EH (cell line): ENCODE data around the gene SSH2.
A peak's percentile ranks its signal among the peaks of the same experiment; 100 is the strongest.
"Not testable (repeated sequence)": the region's sequence is repeated elsewhere in the genome, so short reads cannot be mapped to it uniquely, and the experiment has no call there.

Experiments used
- DNase-seq: peaks from one replicate; pipeline ENCODE4 v3.0.0-alpha.2; 2015; ENCODE audit warnings: low read depth

Gene SSH2

DNA sequence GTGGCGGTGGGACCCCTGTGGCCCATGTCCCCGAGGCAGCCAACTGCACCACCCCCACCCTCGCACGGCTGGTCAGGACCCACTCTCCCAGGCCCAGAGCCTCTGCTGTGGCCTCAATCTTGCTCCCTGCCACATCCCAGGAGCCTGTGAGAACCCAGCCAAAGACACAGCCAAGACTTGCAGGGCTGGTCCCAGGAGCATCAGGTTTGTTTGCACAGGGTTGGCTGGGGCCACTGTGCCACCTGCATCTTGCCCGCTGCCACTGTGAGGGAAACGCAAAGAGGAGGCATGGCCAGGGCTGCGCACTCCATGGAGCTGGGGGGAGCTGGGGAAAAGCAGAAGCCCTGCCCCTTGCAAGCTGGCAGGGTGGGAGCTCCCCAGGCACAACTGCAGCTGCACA, 92.5 kb downstream of the SSH2 start:
- no peak for DNase-seq

GRCh38 chr17:29836643-29837042, 93.4 kb downstream of the SSH2 start:
- DNase-seq: peak; percentile 78

DNA sequence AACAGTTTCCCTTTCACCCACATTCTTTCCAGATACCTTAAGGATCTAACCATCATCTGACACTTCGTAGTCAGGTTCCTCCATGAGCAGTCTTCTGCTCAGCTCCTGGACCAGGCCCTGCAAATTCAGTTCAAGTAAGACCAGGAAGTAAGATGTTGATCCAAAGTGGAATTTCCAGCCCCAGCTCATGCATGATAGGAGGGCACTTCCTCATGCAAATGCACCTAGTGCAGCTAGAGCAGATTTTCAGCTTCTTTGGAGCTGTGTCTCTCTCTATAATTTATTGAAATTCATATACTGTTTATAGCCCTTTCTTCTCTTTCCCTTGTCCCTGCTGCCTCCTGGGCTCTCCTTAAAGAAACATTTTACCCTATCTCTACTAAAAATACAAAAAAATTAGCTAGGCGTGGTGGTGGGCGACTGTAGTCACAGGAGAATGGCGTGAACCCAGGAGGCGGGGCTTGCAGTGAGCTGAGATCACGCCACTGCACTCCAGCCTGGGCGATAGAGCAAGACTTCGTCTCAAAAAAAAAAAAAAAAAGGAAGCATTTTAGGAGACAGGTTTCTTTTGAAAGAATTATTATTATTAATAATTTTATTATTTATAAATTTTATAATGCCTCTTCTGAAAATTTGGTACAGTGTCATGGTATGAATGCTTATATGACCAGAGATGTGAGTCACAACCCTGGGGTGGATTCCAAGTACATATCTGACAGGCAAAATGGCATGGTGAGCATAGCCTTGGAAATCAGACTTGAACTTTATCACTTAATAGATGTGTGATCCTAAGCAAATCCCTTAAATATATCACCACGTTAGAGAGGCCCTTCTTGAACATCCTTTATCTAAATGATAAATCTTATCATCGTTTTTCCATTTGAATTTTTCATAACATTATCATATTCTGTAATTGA, 94.3 kb downstream of the SSH2 start:
- DNase-seq: peak; percentile 71

DNA sequence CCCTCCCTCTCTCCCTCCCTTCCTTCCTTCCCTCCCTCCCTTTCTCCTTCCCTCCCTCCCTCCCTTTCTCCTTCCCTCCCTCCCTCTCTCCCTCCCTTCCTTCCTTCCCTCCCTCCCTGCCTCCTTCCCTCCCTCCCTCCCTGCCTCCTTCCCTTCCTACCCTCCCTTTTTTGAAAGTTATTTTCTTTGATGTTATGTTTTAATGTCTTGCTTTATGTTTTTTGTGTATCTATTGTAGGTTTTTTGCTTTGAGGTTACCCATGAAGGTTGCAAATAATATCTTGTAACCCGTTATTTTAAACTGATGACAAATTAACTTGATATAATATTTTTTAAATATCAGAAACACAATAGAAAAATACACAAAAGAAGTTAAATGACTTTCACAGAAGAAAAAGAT, 96.2 kb downstream of the SSH2 start:
- no peak for DNase-seq

DNA sequence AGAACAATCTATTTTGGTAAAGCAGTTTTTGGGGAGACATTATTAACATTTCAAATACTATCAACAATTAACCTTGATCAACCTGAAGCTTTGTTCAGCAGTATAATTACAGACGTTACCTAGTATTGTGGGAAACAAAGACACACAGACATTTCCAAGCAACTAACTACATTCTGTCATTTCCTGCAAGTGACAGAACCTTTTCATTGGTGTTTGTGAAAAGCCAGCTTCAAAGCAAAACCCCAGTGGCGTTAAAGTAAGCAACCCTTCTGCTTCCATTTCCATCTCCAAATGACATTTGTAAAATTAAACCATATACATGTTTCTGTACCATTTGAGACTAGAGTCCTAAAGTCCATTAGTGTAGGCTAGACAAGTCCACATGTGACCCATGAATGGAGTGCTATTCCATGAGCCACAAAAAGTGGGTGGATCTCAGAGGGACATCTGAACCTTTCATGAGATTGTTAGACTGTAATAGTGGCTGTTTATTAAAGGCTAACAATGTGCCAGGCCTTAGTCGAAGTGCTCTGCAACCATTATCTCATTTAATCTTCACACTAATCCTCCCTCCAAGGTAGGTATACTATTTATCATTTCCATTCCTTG, 101.2 kb downstream of the SSH2 start:
- no peak for DNase-seq

DNA sequence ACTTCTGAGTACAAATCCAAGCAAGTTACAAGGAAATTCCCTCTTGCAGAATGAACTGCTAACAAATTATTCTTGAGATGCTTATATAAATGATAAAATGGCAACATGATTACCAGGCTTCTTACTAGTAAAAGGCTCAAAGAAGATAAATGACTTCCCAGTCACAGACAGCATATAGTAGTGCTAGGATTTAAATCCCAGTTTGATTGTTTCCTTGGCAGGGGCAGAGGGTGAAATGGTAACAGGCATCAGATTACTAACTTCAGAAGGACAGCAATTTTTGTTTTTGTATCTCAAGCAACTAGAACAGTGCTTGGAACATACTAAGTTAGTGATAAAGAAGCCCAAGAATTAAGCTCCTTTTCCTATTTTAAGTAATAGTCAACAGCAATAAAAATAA, 102.8 kb downstream of the SSH2 start:
- no peak for DNase-seq

DNA sequence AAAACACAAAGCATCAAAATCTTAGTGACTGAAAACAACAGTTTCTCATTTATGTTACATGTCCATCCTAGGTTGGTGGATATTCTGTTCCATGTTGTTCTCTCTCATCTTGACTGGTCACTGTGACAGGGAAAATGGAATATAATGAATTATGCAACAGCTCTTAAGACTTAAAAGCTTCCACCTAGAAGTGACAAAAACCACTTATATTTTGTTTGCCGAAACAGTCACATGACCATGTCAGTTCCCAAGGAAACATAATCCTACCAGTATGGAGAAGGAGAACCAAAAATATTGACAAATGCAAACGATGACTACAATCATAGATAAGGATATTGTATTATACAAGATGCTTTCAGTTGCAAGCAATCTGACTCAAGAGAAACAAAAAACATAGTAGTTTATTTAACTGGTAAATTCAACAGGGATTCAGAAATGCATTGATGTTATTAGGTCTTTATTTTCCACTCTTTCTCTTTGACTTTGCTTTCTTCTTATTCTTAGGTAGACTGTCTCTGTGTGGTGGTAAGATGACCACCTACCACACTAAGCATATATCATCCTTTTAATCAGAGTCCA, 103.8 kb downstream of the SSH2 start:
- DNase-seq: no peak

GRCh38 chr17:29825604-29826003, 104.4 kb downstream of the SSH2 start:
- no peak for DNase-seq

DNA sequence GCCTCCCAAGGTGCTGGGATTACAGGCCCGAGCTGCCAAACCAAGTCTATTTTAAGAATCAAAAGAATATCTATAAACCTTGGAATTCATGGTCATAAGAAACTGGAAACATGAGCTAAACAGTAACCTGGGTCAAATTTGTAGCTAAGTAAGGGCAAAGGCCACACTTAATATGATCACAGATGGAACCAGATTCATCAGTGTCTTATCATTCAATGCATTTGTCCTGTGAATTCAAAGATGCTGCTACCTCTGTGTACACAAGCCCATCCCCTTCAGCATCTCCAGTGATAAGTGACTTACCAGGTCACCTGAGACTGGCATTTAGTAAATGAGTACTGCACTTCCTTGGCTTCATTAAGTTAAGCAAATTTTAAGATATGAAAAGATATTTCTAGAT, 108.1 kb downstream of the SSH2 start:
- DNase-seq: no peak

DNA sequence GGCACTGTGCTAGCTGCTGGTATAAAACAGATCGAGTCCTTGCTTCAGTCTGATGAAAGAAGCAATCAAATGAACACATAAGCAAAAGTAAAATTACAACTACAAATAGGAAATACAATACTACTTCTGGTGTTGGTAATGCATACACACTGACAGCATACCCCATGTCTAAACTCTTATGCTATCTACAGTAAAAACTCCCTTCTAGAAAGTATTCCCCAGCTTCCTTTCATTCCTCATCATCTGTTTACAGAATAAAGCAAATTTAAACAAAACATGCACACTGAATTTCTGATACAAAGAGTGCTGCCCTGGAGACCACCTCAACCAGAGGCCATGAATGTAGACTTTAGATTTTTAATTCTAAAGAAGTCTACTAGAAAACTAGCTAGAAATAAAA, 109.6 kb downstream of the SSH2 start:
- DNase-seq: no peak

DNA sequence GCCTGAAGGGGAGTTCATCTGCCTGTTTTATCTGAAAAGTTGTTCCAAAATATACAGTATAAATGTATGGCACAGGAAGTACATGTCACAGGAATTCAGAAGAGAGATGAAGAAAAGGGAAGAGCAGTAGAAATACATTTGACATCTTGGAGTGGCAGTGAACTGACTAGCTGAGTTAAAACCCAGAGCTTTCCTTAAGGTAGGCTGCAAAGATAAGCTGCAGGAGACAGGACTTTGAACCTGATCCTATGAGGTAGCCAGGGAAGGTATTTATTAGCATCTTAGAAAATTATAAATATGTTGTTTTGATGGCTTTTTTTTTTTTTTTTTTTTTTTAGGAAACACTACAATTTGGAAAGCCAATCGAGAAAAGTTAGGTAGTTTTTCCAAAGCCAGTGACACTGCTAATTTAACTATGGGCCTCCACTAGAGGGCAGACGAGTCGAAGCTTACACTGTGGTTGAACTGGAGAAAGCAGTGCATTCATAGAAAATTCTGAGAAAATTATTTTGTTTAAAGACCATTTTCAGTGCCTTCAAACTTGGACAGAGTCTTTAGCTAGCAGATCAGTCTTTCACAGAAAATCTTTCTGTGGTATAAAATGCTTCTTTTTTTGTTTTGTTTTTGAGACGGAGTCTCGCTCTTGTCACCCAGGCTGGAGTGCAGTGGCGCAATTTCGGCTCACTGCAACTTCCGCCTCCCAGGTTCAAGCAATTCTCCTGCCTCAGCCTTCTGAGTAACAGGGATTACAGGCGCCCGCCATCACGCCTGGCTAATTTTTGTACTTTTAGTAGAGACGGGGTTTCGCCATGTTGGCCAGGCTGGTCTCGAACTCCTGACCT, 122.3 kb downstream of the SSH2 start:
- peak; percentile 77 for DNase-seq

GRCh38 chr17:29802246-29802645, 127.8 kb downstream of the SSH2 start:
- DNase-seq: no peak

DNA sequence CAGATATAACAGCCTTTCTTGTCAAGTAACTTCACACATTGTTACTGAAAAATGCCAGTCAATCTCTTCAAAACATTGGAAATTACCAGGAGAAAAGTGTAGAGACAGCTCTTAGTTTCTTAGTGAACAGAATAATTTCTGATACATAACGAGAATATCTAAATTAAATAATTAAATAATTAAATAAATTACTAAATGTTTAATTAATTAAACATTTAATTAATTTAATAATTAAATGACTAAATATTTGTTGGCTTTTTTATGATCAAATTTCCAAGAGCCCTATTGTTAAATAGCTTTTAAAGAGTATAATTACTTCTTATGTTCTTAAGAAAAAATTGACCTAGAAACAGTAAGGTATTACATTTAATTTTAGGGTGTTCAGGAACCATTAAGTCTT, 129.6 kb downstream of the SSH2 start:
- DNase-seq: no peak

GRCh38 chr17:29796652-29797051, 133.4 kb downstream of the SSH2 start:
- DNase-seq: no peak

- DNase-seq: no peak
Observed at GRCh38 chr17:29793501-29793900, 136.5 kb downstream of the SSH2 start.

- DNase-seq: no peak
Observed at GRCh38 chr17:29791336-29792080, 138.5 kb downstream of the SSH2 start.

DNA sequence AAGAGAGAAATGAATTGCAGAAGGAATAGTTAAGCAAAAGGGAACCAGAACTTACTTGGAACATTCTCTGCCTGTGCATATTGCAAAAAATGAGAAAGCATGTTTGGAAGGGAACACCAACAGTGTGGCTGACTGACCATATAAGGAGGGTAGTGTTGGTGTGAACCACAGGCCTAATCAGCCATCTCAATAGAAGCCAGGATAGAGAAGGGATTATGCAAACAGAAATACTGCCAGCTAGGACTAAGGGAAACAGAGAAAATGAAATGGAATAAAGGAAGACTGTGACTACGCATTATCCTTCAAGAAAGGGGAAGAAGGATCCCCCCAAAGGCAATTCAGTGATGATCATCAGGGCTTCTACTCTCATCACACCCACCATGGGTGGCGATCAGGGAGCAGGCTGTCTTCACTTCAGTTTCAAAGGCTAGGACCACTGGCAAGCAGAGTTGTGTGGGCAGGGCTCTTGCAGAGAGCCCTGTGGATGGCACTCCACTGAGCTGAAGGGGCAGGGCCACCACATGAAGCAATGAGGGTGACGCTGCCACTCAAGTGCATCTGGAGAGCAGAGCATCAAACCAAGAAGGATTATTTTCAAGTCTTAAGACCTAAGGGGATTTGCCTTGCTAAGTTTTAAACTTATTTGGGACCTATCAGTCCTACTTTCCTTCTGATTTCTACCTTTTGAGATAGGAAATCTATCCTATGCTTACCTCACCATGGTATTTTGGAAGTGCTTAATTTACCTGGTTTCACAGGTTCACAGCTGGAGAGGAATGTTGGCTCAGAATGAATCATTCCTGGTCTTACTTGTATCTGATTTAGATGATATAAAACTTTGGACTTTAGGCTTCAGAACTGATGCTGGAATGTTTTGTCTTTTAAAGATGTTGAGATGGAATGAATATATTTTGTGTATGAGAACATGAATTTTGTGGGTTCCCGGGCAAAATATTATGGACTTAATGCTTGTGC, 140.5 kb downstream of the SSH2 start:
- peak; percentile 33 for DNase-seq

DNA sequence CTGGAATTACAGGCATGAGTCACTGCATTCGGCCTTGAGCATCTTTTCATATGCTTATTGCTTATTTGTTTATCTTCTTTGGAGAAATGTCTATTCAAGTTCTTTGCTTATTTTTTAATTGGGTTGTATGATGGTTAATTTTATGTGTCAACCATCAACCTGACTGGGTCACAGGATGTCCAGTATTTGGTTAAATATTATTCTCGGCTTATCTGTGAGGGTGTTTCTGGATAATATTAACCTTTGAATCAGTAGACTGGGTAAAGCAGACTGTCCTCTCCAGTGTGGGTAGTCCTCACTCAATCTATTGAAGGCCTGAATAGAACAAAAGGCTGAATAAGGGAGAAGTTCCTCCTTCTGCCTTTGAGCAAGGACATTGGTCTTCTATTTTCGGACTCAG, 142.0 kb downstream of the SSH2 start:
- DNase-seq: no peak

- no peak for DNase-seq
Observed at GRCh38 chr17:29782917-29783316, 147.1 kb downstream of the SSH2 start.

DNA sequence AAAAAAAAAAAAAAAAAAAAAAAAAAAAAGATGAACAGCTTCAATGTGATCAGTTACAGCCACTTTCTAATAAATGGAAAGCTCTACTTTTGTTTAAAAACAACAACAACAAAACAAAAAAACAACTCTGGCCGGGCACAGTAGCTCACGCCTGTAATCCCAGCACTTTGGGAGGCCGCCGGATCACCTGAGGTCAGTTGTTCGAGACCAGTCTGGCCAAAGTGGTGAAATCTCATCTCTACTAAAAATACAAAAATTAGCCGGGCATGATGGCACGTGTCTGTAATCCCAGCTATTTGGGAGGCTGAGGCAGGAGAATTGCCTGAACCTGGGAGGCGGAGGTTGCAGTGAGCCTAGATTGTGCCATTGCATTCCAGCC, 150.2 kb downstream of the SSH2 start:
- not testable (repeated sequence) for DNase-seq
